OCI-LY3 (cell line): ENCODE measurements around the gene BICD1.

Experiments
- EZH2phosphoT487 ChIP-seq: fragments of 200-600 bp; shearing (Covaris generic); IDR thresholded peaks from 2 replicates; pipeline ENCODE4 v1.6.1; 2018; ENCODE audit warnings: antibody characterized with exemption, mixed run types, low read depth
- TF ChIP-seq, protein P1 (sequence below): fragments of 200-600, 300-600 bp; sonication (generic); IDR thresholded peaks from 2 replicates; pipeline ENCODE4 v1.5.1; 2014; ENCODE audit warnings: antibody characterized with exemption, low read length, low read depth

GRCh38 chr12:32149489-32149888 is 42.8 kb downstream of the BICD1 start:
- TF ChIP-seq, protein P1, sequence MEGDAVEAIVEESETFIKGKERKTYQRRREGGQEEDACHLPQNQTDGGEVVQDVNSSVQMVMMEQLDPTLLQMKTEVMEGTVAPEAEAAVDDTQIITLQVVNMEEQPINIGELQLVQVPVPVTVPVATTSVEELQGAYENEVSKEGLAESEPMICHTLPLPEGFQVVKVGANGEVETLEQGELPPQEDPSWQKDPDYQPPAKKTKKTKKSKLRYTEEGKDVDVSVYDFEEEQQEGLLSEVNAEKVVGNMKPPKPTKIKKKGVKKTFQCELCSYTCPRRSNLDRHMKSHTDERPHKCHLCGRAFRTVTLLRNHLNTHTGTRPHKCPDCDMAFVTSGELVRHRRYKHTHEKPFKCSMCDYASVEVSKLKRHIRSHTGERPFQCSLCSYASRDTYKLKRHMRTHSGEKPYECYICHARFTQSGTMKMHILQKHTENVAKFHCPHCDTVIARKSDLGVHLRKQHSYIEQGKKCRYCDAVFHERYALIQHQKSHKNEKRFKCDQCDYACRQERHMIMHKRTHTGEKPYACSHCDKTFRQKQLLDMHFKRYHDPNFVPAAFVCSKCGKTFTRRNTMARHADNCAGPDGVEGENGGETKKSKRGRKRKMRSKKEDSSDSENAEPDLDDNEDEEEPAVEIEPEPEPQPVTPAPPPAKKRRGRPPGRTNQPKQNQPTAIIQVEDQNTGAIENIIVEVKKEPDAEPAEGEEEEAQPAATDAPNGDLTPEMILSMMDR, result no peak
- no peak for TF ChIP-seq EZH2phosphoT487
